Right lung (tissue), 5 donors: ENCODE measurements around the gene CASP8. TPM values are rescaled to one million over a fixed set of nuclear protein-coding genes. Genes with fewer than 3 reads are reported as not detected.
A peak's percentile ranks its signal among the peaks of the same experiment; 100 is the strongest.
"Not testable (repeated sequence)": the region's sequence is repeated elsewhere in the genome, so short reads cannot be mapped to it uniquely, and the experiment has no call there.

ENCODE experiments used
- DNase-seq, 2 donors: peaks; one replicate each; pipeline ENCODE4 v3.0.0-alpha.2; 2013
- polyA plus RNA-seq, 5 donors: library from polyadenylated mRNA; unstranded; fragments of 120-200 nt; gene quantifications; one replicate each; pipeline versions ENCODE4 v1.2.1 to v1.2.3, GENCODE V29; 2013; ENCODE audit warnings: inconsistent platforms in 1 of 5, low replicate concordance in 1 of 5; ENCODE audit not compliant: insufficient read length in 5 of 5, insufficient read depth in 1 of 5

CASP8 gene
- polyA plus RNA-seq, 5 donors, result 16.4 to 23.3 (median 21.7) TPM

DNA sequence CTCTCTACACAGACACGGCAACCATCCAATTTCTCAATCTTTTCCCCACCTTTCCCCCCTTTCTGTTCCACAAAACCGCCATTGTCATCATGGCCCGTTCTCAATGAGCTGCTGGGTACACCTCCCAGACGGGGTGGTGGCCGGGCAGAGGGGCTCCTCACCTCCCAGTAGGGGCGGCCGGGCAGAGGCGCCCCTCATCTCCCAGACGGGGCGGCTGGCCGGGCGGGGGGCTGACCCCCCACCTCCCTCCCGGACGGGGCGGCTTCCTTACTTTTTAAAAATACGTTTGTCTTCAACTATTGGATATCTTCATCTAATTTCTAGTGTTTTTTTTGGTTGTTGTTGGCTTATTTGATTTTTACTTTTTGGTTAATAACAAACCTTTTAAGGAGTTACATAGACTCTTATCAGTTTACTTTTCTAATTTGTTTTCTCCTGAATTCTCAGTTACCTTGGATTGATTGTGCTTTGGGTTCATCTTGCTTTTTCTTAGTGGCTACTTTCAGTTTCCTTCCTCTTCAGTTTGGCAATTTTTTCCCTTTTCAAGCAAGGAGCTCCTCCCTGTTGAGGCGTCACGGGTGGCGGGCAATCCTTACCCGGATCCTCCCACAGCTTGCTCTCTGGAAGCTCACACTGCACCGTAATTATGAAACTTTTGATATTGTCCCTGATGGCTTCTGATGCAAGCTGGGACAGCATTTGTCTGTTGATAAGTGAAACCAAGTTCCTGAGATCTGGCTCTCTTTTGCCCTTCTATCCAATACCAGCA is 21.0 kb upstream of the CASP8 start:
- not testable (repeated sequence) for DNase-seq

DNA sequence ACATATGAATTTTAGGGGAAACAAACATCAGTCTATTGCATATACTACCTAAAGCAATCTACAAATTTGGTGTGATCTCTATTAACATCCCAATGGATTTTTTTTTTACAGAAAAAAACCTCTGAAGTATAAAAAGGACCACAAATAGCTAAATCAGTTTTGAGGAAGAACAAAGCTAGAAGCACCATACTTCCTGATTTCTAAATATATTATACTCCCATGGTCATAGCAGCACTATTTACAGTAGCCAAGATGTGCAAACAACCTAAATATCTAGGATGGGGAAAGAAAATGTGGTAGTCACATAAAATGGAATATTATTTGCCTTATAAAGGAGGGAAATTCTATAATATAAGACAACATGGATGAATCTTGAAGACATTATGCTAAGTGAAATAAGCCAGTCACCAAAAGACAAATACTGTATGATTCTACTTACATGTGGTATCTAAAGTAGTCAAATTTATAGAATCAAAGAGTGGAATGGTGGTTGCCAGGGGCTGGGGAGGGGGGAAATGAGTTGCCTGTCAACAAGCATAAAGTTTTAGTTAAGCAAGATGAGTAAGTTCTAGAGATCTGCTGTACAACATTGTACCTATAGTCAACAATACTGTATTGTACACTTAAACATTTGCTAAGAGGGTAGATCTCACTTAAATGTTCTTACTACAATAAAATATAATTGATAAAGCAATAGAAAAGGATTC is 17.6 kb upstream of the CASP8 start:
- DNase-seq, result no peak

DNA sequence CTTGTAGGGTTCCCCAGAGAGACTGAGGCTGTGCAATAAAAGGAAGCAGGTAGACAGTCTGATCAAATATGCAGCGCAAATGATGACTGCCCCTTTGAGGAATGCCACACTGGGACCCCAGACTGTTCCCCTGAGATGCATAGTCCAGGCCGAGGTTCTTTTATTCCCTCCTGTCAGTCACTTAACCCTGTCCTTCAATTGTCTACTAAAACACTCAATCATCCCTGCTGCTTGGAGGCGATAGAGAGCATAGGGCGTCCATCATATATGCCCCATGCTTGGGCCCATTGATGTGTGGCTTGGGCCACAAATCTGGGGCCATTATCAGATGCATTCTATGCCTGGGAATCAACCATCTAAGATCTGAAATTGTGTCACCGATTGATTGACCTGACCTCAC is 15.5 kb upstream of the CASP8 start:
- DNase-seq, result no peak

DNA sequence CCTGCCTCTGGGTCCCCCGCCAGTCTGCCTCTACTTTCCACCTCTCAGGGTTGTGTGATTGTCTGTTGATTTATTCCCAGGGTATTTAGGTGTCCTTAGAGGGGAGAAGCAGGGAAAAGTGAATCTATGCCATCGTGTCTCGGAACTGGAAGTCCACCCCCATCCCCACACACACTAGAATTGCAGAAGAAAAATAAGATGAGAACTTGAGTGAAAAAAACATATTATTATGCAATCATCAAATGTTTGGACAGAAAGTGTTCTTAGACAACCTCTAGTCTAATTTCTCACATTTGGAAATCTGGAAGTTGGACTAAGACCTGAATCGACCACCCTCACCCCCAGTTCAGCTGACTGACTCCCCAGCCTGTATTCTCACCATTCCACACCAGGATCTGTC is 14.1 kb upstream of the CASP8 start:
- no peak for DNase-seq

DNA sequence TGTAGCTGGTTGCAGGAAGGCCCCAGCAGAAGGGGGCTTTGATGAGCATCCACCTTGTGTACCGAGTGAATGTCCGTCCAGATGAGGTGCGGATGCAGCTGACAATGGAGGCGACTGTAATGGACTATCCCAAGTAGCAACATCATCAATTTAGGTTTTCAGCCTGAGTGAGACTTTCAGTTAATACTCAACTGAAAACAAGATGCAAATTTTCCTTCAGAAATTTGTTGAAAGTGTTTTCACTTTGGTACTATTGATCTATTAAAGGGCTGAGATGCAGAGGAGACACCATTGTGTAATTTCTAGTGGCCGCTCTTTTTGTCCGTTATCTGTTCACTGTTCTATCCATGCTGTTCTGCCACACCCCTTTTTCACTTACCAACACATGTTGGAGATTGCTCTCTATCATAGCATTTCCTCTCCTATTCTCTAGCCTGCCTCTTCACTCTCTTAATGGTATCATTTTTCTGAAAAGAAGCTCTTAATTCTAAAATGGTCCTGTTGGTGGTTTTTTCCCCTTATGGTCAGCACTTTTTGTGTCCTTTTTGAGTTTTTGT is 12.0 kb upstream of the CASP8 start:
- no peak for DNase-seq

DNA sequence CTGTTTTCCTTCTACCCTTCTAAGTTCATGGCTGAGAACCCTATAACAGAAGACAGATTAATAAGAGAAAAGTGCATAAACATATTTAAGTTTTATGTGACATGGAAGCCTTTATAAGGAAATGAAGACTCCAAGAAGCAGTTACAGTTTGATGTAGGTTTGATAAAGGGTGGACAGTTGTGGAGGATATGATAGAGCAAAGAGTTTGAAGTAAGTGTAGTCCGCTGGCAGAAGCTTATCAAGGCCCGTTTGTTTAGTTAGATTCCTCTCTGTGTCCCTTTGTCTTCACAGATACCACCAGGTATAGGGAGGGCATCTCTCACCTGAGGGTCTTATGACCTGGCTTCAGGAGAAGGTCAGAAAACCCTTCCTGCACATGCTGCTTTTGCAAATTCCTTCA is 10.4 kb upstream of the CASP8 start:
- no peak for DNase-seq

DNA sequence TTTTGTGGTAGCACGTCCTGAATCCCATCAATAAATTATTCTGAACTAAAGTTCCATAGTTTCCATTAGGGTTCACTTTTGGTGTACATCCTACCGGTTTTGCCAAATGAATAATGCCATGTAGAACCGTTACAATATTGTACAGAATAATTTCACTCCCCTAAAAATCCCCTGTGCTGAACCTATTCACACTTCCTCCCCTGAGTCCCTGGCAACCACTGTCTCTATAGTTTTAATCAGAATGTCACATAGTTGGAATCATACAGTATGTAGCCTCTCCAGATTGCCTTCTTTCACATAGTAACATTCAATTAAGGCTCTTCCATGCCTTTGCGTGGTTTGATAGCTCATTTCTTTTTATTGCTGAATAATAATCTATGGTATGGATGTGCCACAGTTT is 9.6 kb upstream of the CASP8 start:
- DNase-seq, result no peak

DNA sequence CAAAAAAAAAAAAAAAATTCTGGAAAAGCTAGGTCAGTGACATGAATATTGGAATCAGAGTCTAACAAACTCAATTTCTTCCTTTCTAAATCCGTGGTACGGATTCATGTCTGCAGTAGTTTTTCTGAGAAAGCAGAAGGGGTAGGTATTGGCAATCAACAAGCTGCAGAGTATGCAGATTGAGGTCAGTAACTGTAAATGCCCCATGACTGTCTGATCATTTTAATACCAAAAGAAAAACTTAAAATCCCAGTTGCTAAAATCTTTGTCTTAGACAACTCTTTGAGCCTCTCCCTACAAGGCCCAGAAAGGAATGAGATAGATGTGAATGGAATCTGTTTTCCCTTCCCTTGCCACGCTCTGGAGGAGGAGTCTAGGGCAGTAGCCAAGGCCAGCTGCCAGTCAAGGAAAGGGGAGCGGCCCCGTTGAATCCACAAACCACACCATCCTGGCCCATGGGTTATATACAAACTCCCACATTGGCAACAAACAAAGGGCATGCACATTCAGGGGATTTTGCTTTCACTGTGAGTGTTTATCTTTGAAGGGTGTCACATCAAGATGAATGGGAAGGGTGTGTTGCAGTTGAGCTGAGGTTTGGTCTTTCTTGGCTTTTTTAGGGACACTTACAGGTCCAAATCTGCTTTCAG is 6.1 kb upstream of the CASP8 start:
- no peak for DNase-seq

DNA sequence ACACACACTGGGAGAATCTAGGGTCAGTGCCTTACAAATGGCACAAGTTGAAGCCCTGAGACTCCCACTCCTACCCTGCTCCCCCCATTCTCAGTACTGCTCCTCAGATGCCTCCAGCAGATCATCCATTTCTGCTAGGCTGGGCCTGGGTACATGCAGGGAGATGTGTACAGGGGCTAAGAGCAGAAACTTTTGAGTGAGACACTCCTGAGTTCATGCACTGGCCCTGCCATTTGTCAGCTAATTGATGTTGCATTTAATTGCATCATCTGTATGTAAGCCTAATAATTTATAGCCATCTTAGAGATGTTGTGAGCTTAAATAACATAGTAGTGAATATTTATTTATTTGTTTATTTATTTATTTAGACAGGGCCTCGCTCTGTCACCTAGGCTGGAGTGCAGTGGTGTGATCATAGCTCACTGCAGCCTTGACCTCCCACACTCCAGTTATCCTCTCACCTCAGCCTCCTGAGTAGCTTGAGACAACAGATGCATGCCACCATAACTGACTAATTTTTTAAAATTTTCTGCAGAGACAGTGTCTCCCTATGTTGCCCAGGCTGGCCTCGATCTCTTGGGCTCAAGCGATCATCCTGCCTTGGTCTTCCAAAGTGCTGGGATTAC is 4.8 kb upstream of the CASP8 start:
- DNase-seq, result no peak

DNA sequence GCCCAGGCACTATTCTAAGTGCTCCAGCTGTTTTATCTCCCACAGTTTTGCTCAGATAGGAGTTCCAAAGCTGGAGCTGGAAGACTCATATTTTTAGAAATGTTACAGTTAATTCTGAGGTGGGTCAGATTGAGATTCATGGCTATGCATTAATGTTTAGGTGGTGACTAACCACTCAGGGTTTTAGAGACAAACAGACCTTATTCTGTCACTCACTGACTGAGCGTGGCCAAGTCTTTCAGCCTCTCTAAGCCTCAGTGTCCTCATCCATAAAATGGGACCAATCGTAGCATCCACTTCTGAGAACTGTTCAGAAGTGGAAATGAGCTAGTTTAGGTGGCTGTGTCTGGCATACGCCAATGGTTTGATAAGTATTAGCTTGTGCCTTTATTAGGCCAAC is 4.3 kb upstream of the CASP8 start:
- DNase-seq, result no peak

DNA sequence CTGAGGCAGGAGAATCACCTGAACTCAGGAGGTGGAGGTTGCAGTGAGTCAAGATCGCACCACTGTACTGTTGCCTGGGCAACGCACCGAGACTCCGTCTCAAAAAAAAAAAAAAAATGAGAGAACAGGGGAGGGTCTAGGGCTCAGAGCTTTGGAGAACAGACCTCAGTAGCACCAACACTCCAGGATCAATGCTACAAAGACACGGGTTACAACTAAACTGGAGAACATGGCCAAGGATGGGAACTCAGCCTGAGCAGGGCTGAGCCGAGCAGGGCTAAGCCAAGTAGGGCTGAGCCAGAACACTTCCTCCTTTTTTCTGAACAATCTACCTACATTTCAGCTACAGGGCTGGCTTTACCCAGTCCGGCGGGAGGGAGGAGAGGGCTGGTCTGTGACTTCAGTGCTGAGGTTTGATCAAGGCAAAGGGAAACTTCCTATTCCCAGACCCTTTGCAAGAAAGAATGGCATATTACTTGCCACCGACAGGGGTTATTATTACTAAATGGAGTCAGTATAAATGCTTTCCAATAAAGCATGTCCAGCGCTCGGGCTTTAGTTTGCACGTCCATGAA is 2.9 kb upstream of the CASP8 start:
- DNase-seq, result no peak

DNA sequence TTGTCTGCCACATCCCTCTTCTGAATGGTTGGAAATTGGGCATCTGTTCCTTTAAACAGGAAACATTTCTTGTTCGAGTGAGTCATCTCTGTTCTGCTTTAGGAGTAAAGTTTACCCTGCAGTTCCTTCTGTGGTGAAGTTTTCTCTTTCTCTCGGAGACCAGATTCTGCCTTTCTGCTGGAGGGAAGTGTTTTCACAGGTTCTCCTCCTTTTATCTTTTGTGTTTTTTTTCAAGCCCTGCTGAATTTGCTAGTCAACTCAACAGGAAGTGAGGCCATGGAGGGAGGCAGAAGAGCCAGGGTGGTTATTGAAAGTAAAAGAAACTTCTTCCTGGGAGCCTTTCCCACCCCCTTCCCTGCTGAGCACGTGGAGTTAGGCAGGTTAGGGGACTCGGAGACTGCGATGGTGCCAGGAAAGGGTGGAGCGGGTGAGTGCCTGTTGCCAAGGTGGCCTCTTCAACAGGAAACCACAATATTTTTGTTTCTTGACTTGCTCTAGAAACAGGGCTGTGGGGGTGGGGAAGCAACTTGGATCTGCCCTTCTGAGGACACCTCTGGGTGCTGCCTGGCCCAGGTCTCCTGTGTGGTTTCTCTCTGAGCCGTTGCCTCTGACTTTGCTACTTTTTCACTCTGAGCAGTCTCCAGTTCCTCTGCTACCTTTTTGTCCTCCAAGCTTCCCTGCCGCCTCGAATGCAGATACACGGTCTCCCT is 2.2 kb upstream of the CASP8 start:
- peak; percentile 70 to 76 for DNase-seq

DNA sequence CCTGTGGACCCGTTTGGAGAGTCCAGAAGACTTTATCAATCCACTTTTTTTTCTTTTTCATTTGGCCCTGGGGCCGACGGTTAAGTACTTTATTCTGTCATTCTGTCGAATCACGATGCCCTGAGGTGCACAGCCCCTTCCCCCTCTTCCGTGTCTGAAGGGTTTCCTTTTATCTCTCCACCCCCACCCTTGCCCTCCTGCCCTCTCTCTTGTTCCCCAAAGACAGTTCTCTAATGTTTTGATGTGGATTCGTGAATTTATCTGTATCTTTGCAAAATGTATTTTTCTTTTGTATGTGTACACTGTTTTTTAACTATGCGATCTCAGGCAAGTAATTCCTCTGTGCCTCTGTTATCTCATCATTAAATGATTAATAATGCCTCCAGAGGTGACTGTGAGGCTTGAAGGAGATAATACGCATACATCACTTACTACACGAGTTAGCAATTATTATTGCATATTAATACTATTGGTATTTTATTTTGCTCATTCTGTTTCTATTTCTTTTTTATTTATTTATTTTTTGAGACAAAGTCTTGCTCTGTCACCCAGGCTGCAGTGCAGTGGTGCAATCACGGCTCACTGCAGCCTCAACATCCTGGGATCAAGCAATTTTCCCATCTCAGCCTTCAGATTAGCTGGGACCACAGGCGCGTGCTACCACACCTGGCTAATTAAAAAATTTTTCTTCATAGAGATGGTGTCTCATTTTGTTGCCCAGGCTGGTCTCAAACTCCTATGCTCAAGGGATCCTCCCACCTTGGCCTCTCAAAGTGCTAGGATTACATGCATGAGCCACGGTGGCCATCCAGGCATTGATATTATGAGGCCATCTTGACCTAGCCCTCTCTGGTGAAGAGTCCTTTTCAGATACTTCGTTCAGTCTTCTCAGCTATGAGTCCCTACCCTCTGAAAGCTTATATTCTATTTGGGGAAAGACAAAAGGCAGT is 1.4 kb upstream of the CASP8 start:
- DNase-seq, result peak in 1 of 2 donors; percentile 23

DNA sequence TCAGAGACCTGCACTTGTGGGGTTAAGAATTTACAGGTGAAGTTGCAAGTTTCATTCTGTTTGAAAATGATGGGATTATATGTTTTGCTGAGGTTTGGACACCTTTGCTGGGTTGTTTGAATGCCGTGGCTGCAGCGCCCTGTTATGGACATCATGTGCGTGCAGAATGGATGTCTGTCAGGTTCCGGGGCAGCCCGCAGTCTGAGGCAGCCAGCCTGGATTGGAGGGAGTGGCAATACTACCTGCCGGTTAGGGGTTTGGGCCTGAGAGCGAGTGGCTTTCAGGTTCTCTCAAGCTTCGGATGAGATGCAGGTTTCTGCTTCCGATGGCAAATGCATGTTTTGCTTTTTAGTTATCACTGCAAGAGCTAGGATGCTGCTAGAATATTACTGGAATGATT is 1.1 kb downstream of the CASP8 start:
- DNase-seq, result no peak

DNA sequence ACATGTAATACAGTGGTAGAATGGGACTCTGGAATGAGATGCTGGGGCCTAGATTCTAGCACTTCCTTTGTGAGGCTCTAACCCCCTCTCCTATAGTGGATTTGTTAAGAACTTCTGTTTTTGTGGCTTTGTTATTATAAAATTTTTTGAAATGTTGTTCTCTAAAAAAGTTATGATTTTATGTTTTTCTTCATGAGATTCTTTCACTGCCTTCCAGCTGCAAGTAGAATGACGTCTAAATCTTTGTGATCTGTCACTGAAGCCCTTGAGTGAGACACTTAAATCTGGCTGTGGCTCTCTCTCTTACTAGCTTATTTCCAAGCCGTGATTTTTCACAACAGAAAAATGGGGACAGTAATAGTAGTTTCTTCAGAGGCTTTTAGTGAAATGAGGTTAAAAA is 1.6 kb downstream of the CASP8 start:
- DNase-seq, result no peak

DNA sequence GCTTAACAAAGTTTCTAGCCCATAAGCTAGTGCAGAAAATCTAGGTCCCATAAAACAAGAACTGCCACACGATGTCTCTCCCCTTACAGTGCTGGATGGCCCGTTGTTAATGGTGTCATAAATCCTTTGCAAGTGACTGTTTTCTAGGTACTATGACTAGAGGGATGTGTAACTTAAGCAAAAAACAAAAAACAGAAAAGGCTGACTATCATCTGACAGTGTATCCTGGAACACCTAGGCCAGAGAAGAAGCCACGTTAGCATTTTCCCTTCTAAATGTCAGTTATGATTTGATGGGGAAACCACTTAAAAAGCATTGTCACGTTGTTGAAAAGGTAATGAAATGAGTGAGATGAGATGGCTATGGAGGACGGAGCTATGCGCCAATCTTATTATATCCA is 2.4 kb downstream of the CASP8 start:
- DNase-seq, result no peak

DNA sequence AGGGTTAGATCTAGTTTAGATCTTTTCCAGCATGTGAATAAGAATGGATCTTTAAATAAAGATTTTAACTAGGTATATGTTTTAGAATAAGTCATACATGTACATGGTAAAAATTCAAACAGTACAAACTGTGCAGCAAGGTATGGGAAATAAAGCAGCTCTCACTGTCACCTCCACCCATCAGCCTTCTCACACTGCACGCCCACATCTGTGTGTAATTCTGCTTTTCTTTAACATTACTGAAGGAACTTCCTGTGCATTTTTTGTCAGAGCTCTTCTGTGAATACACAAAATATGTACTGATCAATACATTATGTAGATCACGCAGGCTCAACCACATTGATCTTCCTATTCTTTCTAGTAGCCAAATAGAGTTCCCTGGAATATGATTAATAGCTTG is 3.4 kb downstream of the CASP8 start:
- no peak for DNase-seq

DNA sequence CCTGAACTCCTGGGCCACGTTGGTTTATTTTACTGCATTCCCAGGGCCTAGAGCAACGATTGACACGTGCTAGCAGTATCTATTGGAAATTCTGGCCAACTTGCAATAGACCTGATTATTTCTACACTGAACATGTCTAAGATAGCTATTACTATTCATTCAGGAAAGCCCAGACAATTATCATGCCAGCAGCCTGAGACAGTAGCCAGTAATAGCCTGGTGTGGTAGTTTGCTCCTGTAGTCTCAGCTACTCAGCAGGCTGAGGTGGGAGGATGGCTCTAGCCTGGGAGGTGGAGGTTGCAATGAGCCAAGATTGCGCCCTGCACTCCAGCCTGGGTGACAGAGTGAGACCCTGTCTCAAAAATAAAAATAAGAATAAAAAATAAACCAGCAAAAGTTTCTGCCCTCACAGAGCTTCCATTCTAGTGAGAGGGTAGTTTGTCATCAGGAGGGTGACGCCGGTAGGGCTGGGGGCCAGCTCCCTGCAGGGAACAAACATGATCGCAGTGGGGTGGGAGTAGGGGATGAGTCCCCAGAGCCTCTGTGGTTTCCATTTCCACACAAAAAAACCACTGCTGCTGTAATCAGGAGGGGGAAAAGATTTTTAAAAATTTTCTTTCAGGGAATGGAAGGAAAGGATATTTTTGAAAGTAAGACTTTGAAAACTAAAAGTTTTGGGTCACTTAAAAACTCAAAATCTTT is 4.3 kb downstream of the CASP8 start:
- DNase-seq, result no peak

DNA sequence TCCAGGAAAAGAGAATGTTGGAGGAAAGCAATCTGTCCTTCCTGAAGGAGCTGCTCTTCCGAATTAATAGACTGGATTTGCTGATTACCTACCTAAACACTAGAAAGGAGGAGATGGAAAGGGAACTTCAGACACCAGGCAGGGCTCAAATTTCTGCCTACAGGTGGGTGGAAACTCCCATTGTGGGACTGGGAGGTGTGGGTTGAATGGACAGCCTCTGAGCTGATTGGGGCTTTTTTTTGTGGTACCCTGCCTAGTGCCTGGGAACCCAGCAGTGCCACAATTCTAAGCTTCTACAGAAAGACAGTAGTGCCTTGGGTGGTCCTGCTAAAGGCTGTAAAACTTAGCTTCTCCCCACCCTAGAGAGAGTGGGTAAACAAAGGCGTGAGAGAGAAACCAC is 6.3 kb downstream of the CASP8 start:
- DNase-seq, result no peak
